WTC11 (cell line): ENCODE data around the gene HES1. TPM values are rescaled to one million over a fixed set of nuclear protein-coding genes. Genes with fewer than 3 reads are reported as not detected.

Experiments used
- ATAC-seq: fragments of 200-7000 bp; cut with Tn5 transposase; 2 replicates; pipeline ENCODE4 v1.10.0; 2021; ENCODE audit warnings: mild to moderate bottlenecking, moderate library complexity
- CTCF ChIA-PET: fragments of 300-600 bp; sonication (Branson Sonifier 250); formaldehyde crosslinking; loops from one replicate; lab custom pipeline; 2021; ENCODE audit warnings: antibody characterized with exemption; lab: Charles Lee
- POLR2A ChIA-PET: fragments of 350-600 bp; sonication (Branson Sonifier 250); formaldehyde crosslinking; loops from one replicate; lab custom pipeline; 2021; ENCODE audit warnings: antibody characterized with exemption; lab: Charles Lee
- DNase-seq: peaks from one replicate; pipeline ENCODE4 v3.0.0; 2021; ENCODE audit warnings: low spot score
- H3K27ac Mint-ChIP-seq: 2 replicates; pipeline ENCODE4 v1.8.0; 2021; ENCODE audit warnings: mixed read lengths
- H3K27me3 Mint-ChIP-seq: 2 replicates; pipeline ENCODE4 v1.8.0; 2021; ENCODE audit warnings: low read depth, mild to moderate bottlenecking, moderate library complexity, mixed read lengths
- H3K36me3 Mint-ChIP-seq: 2 replicates; pipeline ENCODE4 v1.8.0; 2021; ENCODE audit warnings: mixed read lengths
- H3K4me1 Mint-ChIP-seq: 2 replicates; pipeline ENCODE4 v1.8.0; 2022; ENCODE audit warnings: mixed read lengths
- H3K4me3 Mint-ChIP-seq: 2 replicates; pipeline ENCODE4 v1.8.0; 2021; ENCODE audit warnings: mild to moderate bottlenecking, moderate library complexity, mixed read lengths
- H3K9me3 Mint-ChIP-seq: 2 replicates; pipeline ENCODE4 v1.8.0; 2021; ENCODE audit warnings: mixed read lengths
- AFF4 ChIP-seq: sonication (generic); formaldehyde crosslinking; IDR thresholded peaks from 2 replicates; pipeline ENCODE4 v1.8.1; 2023; ENCODE audit warnings: mild to moderate bottlenecking, missing genetic modification reagents, borderline replicate concordance
- CDX4 ChIP-seq: fragments of 250-450 bp; sonication (Bioruptor Pico); IDR thresholded peaks from 2 replicates; pipeline ENCODE4 v1.9.0; 2021; ENCODE audit warnings: moderate library complexity, mild to moderate bottlenecking, inconsistent platforms, borderline replicate concordance
- CREM ChIP-seq: sonication (generic); formaldehyde crosslinking; IDR thresholded peaks from 2 replicates; pipeline ENCODE4 v1.8.1; 2022; ENCODE audit warnings: mild to moderate bottlenecking, missing genetic modification reagents, moderate library complexity
- CTCF ChIP-seq: fragments of 200-600 bp; IDR thresholded peaks from 2 replicates; pipeline ENCODE4 v1.8.0; 2022; ENCODE audit warnings: antibody characterized with exemption
- GABPB1 ChIP-seq: sonication (generic); formaldehyde crosslinking; IDR thresholded peaks from 2 replicates; pipeline ENCODE4 v1.8.1; 2023; ENCODE audit warnings: mild to moderate bottlenecking, missing genetic modification reagents
- NR2C2 ChIP-seq: sonication (generic); formaldehyde crosslinking; IDR thresholded peaks from 2 replicates; pipeline ENCODE4 v1.8.0; 2022; ENCODE audit warnings: mild to moderate bottlenecking, missing genetic modification reagents
- OVOL2 ChIP-seq: fragments of 250-450 bp; sonication (Bioruptor Pico); IDR thresholded peaks from 2 replicates; pipeline ENCODE4 v1.9.0; 2021; ENCODE audit warnings: mild to moderate bottlenecking, borderline replicate concordance
- RELA ChIP-seq: sonication (generic); formaldehyde crosslinking; IDR thresholded peaks from 2 replicates; pipeline ENCODE4 v1.8.1; 2022; ENCODE audit warnings: missing genetic modification reagents, mild to moderate bottlenecking, borderline replicate concordance
- RORB ChIP-seq: fragments of 250-450 bp; sonication (Bioruptor Pico); IDR thresholded peaks from 2 replicates; pipeline ENCODE4 v1.9.0; 2021; ENCODE audit warnings: mild to moderate bottlenecking
- TEAD4 ChIP-seq: sonication (generic); formaldehyde crosslinking; IDR thresholded peaks from 2 replicates; pipeline ENCODE4 v1.8.0; 2022; ENCODE audit warnings: mild to moderate bottlenecking, missing genetic modification reagents
- ZNF121 ChIP-seq: sonication (generic); formaldehyde crosslinking; IDR thresholded peaks from 2 replicates; pipeline ENCODE4 v1.8.0; 2023; ENCODE audit warnings: missing genetic modification reagents
- ZNF232 ChIP-seq: sonication (generic); formaldehyde crosslinking; IDR thresholded peaks from 2 replicates; pipeline ENCODE4 v1.8.0; 2022; ENCODE audit warnings: mild to moderate bottlenecking, missing genetic modification reagents
- total RNA-seq: library from RNA; stranded (reverse); gene quantifications from 3 replicates; pipeline ENCODE4 v1.2.3, GENCODE V29; 2021
- TF ChIP-seq, protein P1 (sequence below): sonication (generic); formaldehyde crosslinking; IDR thresholded peaks from 2 replicates; pipeline ENCODE4 v1.8.1; 2023; ENCODE audit warnings: mild to moderate bottlenecking, missing genetic modification reagents, moderate library complexity
- TF ChIP-seq, protein P2 (sequence below): fragments of 250-450 bp; sonication (Bioruptor Pico); conservative IDR thresholded peaks from 2 replicates; pipeline ENCODE4 v1.9.0; 2021; ENCODE audit warnings: mild to moderate bottlenecking

Gene HES1
- total RNA-seq, 1 experiment from 2014 or later = 28.4 TPM

GRCh38 chr3:194105292-194105691 lies 30.7 kb upstream of the HES1 start (continued):
- TF ChIP-seq CDX4 (CRISPR knock-in tag) (no peak), GABPB1 (CRISPR knock-in tag) (no peak), ZNF232 (CRISPR knock-in tag) (no peak), RELA (CRISPR knock-in tag) (no peak), AFF4 (CRISPR knock-in tag) (no peak)

GRCh38 chr3:194107107-194107506 lies 28.8 kb upstream of the HES1 start:
- H3K27me3 Mint-ChIP-seq = no peaks in the 10 kb centered on the region; the same call in 1 of the 2 replicates
- no peak overlapping the region for H3K4me3 Mint-ChIP-seq
- H3K36me3 Mint-ChIP-seq = no peaks in the 10 kb centered on the region
- TF ChIP-seq NR2C2 (CRISPR knock-in tag) = no peak
- TF ChIP-seq, protein P1, sequence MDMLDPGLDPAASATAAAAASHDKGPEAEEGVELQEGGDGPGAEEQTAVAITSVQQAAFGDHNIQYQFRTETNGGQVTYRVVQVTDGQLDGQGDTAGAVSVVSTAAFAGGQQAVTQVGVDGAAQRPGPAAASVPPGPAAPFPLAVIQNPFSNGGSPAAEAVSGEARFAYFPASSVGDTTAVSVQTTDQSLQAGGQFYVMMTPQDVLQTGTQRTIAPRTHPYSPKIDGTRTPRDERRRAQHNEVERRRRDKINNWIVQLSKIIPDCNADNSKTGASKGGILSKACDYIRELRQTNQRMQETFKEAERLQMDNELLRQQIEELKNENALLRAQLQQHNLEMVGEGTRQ = no peak
- TF ChIP-seq CREM (CRISPR knock-in tag) = no peak
- TF ChIP-seq RORB (CRISPR knock-in tag) = no peak
- TF ChIP-seq CTCF = no peak
- TF ChIP-seq ZNF121 (CRISPR knock-in tag) = no peak
- TF ChIP-seq TEAD4 (CRISPR knock-in tag) = no peak
- no peak for TF ChIP-seq OVOL2 (CRISPR knock-in tag)
- TF ChIP-seq, protein P2, sequence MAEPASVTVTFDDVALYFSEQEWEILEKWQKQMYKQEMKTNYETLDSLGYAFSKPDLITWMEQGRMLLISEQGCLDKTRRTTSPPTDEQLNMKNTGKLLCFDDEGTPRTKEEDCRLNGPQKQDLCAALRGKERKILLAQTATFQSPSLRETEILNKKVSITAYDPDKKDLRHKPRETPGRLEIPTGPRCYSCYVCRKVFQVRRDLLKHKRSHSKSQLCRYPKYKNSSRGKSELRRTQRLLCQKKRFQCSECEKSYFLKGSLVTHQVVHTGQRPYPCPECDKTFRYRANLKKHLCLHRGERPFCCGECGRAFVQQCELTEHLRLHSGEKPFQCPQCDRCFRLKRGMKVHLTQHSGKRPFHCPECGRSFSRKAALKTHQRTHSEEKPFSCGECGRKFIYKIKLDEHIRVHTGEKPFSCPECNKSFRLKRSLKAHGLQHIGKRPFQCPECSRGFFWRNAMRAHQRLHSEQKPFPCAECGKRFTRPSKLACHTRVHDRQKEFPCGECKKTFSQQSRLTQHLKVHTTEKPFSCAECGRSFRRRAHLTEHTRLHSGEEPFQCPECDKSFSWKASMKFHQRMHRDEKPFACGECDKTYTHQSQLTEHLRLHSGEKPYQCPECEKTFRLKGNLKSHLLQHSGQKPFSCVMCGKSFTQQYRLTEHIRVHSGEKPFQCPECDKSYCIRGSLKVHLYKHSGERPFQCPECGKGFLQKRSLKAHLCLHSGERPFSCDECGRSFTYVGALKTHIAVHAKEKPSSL (CRISPR knock-in tag) = no peak
- H3K9me3 Mint-ChIP-seq = no peaks in the 10 kb centered on the region
- POLR2A ChIA-PET = no interaction called here
- ATAC-seq (no peak), DNase-seq (no peak)
- H3K27ac Mint-ChIP-seq = no peak overlapping the region
- peaks cover 10% of the 10 kb centered on the region for H3K4me1 Mint-ChIP-seq
- CTCF ChIA-PET = interaction anchor here (0.6 to 0.7 kb wide), 2 partner anchors 33 to 231 kb away, joined by 3 to 4 read pairs; no protein-coding TSS in a partner anchor
